SHP77 (cell line): ENCODE measurements around the gene CPED1.
"Not testable (repeated sequence)": the region's sequence is repeated elsewhere in the genome, so short reads cannot be mapped to it uniquely, and the experiment has no call there.

Source experiments
- DNase-seq, 2 experiments: peaks; one replicate each; lab custom pipeline; 2025; lab: John Stamatoyannopoulos, UW

The CPED1 gene

DNA sequence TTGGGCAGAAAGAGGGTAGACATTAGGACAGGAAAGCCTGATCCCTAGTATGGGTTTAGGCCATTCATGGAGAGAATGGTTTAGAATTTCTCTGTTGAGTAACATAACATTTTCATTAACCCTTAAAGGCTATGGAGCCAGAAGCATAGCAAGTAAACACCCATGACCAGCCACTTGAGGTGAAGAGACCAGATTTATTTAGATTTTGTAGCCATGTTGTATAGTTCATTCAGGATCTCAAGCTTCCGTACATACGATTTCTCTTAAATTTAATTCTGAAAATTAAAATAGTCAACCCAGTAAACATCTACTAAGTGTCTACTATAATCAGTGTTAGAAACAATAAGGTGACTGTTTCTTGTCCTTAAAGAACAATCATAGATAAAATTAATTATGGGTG is 51.5 kb downstream of the CPED1 start:
- DNase-seq, result no peak

- DNase-seq, result no peak
Observed at GRCh38 chr7:121041516-121042148, 53.1 kb downstream of the CPED1 start.

DNA sequence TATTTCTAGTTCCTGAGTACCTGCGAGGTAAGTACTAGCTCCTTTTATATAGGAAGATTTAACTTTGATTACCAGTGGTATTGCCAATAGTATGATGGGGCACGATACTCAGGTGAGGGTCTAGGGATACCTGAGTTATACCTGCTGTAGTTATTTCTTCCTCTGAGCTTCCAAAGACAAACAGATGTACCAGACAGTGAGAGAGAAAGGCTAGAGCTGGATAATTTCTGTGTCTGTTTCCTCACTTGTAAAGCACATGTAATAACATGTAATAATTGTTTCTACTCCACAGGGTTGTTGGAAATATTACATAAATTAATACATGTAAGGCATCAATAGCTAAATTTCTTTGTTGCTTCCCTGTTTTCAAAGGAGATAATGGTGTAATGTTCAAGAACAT is 53.7 kb downstream of the CPED1 start:
- no peak for DNase-seq

- DNase-seq, result no peak
Observed at GRCh38 chr7:121042899-121043298, 54.4 kb downstream of the CPED1 start.

- no peak for DNase-seq
Observed at GRCh38 chr7:121043314-121044234, 55.1 kb downstream of the CPED1 start.

DNA sequence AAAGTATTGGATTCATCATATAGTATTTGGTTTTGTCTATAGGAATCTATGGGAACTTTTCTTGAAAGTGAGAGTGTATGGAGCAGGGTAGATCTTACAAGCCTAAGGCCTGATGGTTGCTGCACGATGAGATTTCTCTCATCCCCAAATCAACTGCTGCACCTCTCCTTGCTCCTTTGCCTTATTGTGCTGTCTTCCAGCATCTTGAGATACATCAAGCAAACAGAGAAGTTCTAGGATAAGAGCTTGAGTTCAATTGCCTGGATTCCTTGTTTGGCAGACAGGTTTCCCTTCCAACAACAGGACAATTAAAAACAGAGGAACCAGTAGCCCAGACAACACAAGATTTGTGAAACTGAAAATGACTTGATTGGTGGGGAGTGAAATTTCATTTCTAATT is 56.6 kb downstream of the CPED1 start:
- no peak for DNase-seq

GRCh38 chr7:121046009-121046408 is 57.5 kb downstream of the CPED1 start:
- no peak for DNase-seq

DNA sequence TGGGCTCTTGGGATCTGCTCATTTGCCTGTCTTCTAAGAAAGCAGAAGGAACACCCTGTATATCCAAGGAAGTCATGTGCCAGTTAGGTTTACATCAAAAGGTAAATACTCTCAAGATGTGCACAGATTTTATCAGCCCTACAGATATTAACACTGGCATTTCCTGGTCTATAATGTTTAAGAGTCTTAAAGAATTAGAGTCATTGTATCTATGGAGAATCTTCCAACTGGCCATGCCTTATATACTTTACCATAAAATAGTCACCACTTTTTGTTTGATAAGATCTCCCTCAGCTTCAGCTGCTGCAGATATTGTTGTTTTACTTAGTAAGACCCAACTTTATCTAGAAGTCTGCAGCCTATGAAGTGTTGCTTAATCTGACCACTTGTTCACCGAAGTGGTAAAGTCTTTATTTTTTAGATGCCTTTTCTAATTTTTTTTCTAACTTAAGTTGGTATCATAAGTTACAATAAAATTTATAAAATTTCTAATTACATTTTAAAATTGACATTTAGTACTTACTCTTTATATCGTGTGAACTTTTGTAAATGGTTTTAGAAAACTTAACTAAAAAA is 58.5 kb downstream of the CPED1 start:
- no peak for DNase-seq

DNA sequence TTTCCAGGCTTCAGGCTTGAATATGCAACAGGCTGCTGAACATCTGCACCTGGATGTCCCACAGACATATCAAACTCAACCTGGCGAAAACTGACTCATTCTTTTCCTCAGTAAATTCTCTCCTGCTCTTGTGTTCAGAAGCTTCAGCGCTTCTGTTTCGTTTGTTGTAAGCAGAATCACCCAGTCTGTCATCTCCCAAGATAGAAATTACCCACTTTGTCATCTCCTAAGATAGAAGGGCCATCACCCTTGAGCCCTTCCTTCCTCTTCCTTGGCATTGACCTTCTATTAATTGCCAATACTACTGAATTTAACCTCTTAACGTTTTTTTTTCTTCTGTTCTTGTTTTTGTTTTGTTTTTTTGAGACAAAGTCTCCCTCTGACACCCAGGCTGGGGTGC is 59.7 kb downstream of the CPED1 start:
- no peak for DNase-seq

- no peak for DNase-seq
Observed at GRCh38 chr7:121049028-121049791, 60.7 kb downstream of the CPED1 start.

DNA sequence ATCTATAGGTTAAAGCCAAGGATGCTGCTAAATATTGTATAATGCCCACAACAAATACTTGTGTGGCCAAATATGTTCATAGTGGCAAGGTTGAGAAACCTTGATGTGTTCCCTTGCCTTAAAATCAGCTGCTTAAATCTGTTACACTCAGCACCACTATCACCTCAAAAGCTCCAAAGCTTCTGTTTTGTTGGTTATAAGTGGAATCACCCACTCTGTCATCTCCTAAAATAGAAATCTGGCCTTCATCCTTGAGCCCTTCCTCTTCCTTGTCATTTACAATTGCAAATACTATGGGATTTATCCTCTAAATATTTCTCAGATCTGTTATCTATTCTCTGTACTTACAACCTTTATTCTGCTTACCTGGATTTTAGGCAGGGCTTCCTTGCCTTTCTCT is 61.4 kb downstream of the CPED1 start:
- DNase-seq, result no peak

DNA sequence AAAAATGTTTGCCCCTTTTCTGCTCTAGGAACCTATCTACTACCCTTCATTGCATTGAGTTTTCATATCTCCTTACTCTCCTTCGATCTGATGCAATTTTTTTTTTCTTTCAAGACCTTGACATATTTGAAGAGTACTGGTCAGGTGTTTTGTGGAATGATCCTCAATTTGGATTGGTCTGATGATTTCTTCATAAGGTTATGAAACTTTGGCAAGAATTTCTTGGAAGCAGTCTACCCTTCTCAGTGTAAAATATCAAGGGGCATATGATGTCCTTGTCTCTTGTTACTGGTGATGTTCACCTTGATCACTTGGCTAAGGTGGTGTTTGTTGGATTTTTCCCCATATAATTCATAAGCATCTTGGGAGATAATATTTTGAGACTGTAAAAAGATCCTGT is 64.7 kb downstream of the CPED1 start:
- no peak for DNase-seq

GRCh38 chr7:121054925-121055324 is 66.4 kb downstream of the CPED1 start:
- no peak for DNase-seq

GRCh38 chr7:121057878-121058277 is 69.4 kb downstream of the CPED1 start:
- DNase-seq, result no peak

DNA sequence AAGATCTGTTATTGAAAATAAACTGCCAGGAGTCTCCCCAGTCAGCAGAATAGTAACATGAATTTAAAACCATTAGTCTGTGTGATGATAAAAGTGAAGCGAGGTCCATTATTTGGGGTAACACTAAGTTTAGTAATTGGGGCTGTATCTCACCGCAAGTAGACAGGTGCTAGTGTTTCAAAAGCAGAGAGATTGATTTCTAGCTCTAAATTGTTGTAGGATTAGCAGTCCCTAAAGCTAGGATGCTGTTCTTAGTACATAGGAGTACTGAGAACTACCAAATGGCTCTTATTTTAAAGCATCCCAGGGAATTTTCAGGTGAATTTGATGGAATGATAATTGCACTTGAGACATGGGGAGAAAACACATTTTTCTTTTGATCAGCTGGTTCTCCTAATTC is 70.5 kb downstream of the CPED1 start:
- no peak for DNase-seq

- DNase-seq, result not testable (repeated sequence)
Observed at GRCh38 chr7:121059979-121060509, 71.5 kb downstream of the CPED1 start.

DNA sequence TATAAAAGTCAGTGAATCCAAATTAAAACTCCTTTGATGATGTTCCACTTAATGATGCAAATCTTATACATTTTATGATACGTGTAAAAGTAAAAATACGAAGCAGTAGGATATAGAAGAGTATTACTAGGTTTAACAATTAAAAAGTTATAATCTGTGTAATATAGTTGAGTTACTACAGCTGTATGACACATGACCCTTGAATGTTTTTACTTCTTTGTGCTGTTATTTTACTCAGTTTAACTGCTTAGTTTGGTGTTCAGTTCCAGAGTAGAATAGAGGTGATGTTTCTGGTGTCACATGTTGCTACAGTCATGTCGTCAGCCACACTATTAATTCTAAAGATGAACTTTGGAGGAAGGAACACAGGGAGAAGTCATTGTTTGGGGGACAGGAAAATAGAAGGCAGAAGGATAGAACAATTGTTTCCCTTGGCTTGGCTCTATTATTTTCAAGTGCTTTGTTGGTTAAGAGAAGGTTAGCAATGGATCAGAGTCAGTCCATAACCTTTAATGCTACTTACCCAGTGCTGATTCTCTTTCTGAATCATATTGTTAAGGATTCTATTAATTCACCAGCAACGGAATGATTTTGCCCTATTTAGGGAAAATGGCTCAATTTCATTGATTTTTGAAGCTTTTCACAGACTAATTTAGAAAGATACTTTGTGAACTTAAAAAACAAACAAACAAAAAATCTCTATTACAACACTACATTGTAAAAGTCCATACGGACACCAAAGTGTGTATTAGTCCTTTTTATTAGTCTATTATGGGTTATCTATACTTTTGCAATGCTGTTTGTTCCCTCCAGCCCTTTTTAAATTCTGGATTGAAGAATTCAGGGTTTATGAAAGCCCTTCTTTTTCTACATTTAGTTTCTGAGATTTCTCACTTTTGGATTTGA is 73.4 kb downstream of the CPED1 start:
- DNase-seq, result no peak

GRCh38 chr7:121062671-121063279 is 74.3 kb downstream of the CPED1 start:
- no peak for DNase-seq

- not testable (repeated sequence) for DNase-seq
Observed at GRCh38 chr7:121067717-121068116, 79.2 kb downstream of the CPED1 start.

DNA sequence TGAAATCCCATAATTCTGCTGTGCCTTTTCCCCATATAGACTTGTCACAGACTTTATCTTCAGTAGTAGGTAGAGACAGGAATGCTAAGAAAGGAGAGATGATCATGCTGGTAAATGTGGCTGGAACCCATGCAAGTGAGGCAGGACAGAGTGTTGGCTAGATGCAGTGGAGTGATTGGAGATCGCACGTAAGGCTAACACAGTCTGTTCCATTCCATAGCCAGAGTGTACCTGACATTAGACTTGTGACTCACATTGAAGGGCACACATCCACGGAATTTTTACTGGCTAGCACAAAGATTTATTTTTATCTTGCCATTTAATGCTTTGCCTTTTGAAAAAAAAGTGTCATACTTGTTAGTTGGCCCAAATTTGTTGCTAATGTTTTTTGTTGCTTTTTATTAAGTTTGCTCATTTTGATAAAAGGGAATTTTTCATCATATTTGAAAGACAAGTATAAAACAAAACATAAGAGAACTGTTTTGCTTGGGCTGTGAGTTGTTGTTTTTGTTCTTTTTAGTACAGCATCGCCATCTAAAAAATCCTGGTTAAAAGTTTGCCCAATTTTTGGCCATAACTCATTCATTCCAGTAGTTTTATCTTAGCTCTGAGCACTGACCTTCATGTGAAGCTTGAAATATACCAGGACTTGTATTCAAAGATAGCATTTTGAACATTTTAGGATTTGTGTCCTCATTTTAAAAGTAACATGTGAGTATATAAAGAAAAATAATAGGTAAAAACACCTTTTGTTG is 81.0 kb downstream of the CPED1 start:
- no peak for DNase-seq
